Mononuclear cell (primary cell): ENCODE measurements around the gene BAIAP2. TPM values are rescaled to one million over a fixed set of nuclear protein-coding genes. Genes with fewer than 3 reads are reported as not detected.

ENCODE experiments used
- H3K27me3 ChIP-seq: 2 replicates; pipeline ENCODE4 v1.6.0; 2011; ENCODE audit warnings: low read length, control low read depth; ENCODE audit not compliant: insufficient read depth
- H3K4me1 ChIP-seq: 2 replicates; pipeline ENCODE4 v1.5.1; 2011; ENCODE audit warnings: mild to moderate bottlenecking, low read length, control low read depth; ENCODE audit not compliant: insufficient read depth
- H3K4me3 ChIP-seq: 2 replicates; pipeline ENCODE4 v1.5.1; 2011; ENCODE audit warnings: mild to moderate bottlenecking, low read length, moderate library complexity
- H3K9me3 ChIP-seq: 2 replicates; pipeline ENCODE4 v1.5.1; 2011; ENCODE audit warnings: low read depth, mild to moderate bottlenecking, control low read depth, low read length
- total RNA-seq: library from RNA; depleted of rRNA; stranded (reverse); fragments of >200 nt; gene quantifications from one replicate; pipeline ENCODE4 v1.2.3, GENCODE V29; 2012

Gene BAIAP2
- total RNA-seq, 1 donor = 5.1 TPM

DNA sequence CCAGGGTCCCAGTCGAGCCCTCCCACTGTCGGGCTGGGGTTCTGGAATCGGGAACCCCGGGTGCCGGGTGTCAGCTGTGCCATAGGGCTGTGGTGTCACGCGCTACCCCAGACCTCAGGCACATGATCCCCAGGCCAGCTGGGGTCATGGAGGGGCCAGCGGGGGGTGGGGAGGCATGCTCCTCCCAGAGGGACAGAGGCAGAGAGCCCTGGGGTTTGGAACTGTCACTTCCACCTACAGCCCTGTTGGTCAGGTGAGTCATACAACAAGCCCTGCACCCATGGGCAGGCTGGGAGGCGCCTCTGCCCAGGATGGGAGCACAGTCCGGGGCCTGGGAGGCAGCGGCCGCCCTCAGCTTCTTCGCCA lies 63.0 kb downstream of the BAIAP2 start:
- H3K4me3 ChIP-seq = no peak overlapping the region
- no peaks in the 10 kb centered on the region for H3K9me3 ChIP-seq
- H3K4me1 ChIP-seq = peaks cover 35% of the 10 kb centered on the region
- no peaks in the 10 kb centered on the region for H3K27me3 ChIP-seq

GRCh38 chr17:81099888-81100287 lies 64.9 kb downstream of the BAIAP2 start:
- Histone ChIP-seq H3K4me3 (no peak overlapping the region), H3K9me3 (no peaks in the 10 kb centered on the region), H3K27me3 (no peaks in the 10 kb centered on the region), H3K4me1 (peaks cover 31% of the 10 kb centered on the region)

DNA sequence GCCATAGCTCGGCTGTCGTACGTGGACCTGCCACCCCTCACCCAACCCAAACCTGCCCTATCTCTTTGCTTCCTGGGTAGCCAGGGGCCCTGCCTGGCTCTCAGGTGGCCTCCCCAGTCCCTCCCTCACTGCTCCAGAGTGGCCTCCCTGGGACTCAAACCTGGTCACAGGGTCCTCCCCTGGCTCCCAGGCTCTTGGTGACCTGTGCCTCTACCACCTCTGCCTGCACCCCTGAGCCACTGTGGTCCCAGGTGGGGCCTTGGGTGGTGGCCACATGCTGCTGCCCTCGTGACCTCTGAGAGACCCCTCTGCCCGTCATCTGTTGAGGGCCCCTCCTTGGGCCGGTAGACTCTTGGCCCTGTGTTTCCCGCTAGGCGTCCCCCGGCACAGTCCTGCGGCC lies 65.7 kb downstream of the BAIAP2 start:
- H3K9me3 ChIP-seq = no peaks in the 10 kb centered on the region
- H3K27me3 ChIP-seq = no peaks in the 10 kb centered on the region
- peaks cover 23% of the 10 kb centered on the region for H3K4me1 ChIP-seq
- H3K4me3 ChIP-seq = no peak overlapping the region

DNA sequence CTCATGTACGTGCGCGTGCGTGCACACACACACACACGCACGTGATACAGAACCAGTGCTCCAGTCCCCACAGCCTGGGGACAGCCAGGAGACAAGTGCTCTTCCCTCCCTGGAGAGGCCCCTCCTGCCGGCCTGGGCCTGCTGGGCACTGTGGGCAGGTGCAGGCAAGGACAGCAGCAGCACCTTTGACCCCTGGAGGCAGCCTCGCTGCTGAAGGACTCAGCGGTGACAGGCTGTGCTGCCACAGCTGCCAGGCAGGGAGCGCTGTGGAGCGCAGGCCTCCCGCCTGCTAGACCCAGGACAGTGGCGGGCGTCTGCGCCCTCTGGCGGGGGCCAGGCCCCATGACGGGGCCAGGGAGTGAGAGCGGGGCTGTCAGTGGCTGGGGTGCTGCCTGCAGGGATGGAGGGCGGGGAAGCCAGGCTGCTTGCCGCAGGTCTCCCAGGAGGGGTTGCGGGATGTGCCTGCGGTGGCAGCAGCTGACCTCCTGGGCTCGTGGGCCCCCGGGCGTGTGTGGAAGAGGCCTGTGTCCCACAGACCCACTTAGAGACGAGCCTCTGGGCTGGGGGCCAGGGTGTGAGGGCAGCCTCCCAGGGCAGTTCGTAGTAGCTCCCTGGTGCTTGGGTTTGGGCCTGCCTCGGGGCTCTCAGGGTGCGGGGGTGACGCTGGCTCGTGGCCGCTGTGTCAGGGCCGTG lies 66.8 kb downstream of the BAIAP2 start:
- Histone ChIP-seq H3K27me3 (no peaks in the 10 kb centered on the region), H3K4me3 (no peak overlapping the region), H3K9me3 (no peaks in the 10 kb centered on the region), H3K4me1 (peaks cover 14% of the 10 kb centered on the region)

GRCh38 chr17:81102352-81102751 lies 67.4 kb downstream of the BAIAP2 start:
- Histone ChIP-seq H3K27me3 (no peaks in the 10 kb centered on the region), H3K4me3 (no peak overlapping the region), H3K9me3 (no peaks in the 10 kb centered on the region), H3K4me1 (peaks cover 12% of the 10 kb centered on the region)

DNA sequence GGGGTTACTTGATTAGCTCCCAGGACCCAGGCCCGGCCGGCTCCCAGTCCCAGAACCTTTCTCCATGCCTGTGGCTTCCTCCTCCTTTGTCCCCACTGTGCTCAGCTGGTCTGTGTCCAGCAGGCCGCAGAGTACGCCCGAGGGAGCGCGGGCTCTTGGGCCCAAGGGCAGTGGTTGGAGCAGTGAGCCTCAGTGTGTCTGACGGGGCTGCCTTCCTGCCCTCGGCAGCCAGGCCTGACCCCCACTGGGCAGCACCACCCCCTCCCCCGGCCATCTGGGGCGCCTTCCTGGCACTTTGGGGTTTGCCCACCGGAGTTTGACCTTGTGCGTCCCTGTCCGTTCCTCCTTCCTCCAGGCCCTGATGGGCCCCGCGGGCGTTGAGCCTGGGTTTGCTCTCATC lies 67.9 kb downstream of the BAIAP2 start:
- no peak overlapping the region for H3K4me3 ChIP-seq
- H3K4me1 ChIP-seq = peaks cover 7% of the 10 kb centered on the region
- H3K9me3 ChIP-seq = no peaks in the 10 kb centered on the region
- H3K27me3 ChIP-seq = no peaks in the 10 kb centered on the region

DNA sequence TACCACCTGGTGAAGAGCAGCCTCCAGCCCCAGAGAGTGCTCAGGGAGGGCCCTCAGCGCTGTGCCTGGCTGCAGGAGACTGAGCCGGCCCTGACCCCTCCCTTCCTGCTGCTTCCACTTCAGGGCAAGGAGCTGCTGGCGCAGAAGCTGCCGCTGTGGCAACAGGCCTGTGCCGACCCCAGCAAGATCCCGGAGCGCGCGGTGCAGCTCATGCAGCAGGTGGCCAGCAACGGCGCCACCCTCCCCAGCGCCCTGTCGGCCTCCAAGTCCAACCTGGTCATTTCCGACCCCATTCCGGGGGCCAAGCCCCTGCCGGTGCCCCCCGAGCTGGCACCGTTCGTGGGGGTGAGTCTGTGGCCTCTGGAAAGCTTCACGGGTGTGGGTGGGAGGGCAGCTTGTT lies 68.4 kb downstream of the BAIAP2 start:
- Histone ChIP-seq H3K4me3 (no peak overlapping the region), H3K27me3 (no peaks in the 10 kb centered on the region), H3K4me1 (peaks cover 7% of the 10 kb centered on the region), H3K9me3 (no peaks in the 10 kb centered on the region)

- no peaks in the 10 kb centered on the region for H3K27me3 ChIP-seq
- peaks cover 4% of the 10 kb centered on the region for H3K4me1 ChIP-seq
- no peak overlapping the region for H3K4me3 ChIP-seq
- H3K9me3 ChIP-seq = no peaks in the 10 kb centered on the region
Measured at GRCh38 chr17:81106716-81107115, 71.8 kb downstream of the BAIAP2 start.

DNA sequence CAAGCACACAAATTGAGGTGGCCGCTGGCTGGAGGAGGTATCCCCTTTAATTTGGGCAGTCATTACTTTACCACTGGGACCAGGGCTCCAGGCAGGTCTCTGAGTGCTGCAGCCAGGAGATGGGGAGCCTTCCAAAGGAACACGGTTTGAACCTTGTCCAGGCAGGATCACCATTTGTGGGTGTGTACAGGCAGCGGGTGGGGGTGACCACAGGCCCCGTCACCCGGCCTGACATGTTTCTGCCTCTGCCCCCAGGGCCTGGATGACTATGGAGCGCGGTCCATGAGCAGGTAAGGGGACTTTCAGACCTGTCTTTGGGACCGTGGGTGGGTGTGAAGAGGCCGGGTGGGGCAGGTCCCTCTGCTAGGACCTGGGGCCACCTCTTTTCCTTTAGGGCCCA lies 73.3 kb downstream of the BAIAP2 start:
- Histone ChIP-seq H3K9me3 (no peaks in the 10 kb centered on the region), H3K27me3 (no peaks in the 10 kb centered on the region), H3K4me1 (no peaks in the 10 kb centered on the region), H3K4me3 (no peak overlapping the region)

DNA sequence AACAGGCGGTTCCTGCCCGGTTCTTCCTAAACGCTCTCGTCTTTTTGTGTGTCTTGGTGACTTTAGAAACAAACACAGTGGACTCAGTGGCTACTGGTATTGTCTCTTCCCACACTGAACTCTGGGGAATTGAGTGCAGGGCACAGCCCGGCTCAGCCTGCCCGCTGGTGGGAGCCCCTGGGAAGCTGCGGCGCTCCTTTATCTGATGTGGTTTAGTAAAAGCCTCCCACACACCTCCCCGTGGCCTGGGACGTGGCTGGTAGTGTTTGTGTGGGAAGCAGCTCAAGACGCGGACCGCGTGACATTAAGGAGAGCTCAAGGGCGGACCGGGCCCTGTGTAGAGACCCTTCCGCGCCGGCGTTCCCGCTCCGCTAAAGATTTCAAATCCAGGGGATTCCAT lies 75.0 kb downstream of the BAIAP2 start:
- Histone ChIP-seq H3K4me3 (no peak overlapping the region), H3K27me3 (no peaks in the 10 kb centered on the region), H3K4me1 (no peaks in the 10 kb centered on the region), H3K9me3 (no peaks in the 10 kb centered on the region)

GRCh38 chr17:81110488-81111040 lies 75.6 kb downstream of the BAIAP2 start:
- Histone ChIP-seq H3K27me3 (no peaks in the 10 kb centered on the region), H3K9me3 (no peaks in the 10 kb centered on the region), H3K4me1 (no peaks in the 10 kb centered on the region), H3K4me3 (no peak overlapping the region)

- Histone ChIP-seq H3K9me3 (no peaks in the 10 kb centered on the region), H3K4me3 (no peak overlapping the region), H3K4me1 (no peaks in the 10 kb centered on the region), H3K27me3 (no peaks in the 10 kb centered on the region)
Measured at GRCh38 chr17:81111066-81111465, 76.1 kb downstream of the BAIAP2 start.

DNA sequence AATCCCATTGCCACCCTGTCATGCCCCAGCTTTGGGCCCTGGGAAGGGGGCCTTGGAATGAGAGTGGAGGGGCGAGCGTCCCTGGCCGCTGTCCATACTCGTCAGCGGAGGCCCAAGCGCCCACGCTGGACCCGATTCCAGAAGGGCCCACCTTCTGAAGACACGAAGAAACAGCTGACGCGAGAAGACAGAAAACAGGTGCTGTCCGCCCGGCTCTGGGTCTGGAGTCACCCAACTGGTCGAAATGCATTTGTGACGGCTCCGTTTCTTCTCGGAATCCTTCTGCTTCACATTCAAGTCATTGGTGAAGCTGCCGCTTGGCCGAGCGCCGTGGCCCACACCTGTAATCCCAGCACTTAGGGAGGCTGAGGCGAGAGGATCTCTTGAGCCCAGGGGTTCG lies 77.5 kb downstream of the BAIAP2 start:
- Histone ChIP-seq H3K27me3 (no peaks in the 10 kb centered on the region), H3K4me1 (no peaks in the 10 kb centered on the region), H3K4me3 (no peak overlapping the region), H3K9me3 (no peaks in the 10 kb centered on the region)

GRCh38 chr17:81113158-81113724 lies 78.3 kb downstream of the BAIAP2 start:
- H3K9me3 ChIP-seq = no peaks in the 10 kb centered on the region
- no peaks in the 10 kb centered on the region for H3K27me3 ChIP-seq
- no peak overlapping the region for H3K4me3 ChIP-seq
- H3K4me1 ChIP-seq = no peaks in the 10 kb centered on the region

DNA sequence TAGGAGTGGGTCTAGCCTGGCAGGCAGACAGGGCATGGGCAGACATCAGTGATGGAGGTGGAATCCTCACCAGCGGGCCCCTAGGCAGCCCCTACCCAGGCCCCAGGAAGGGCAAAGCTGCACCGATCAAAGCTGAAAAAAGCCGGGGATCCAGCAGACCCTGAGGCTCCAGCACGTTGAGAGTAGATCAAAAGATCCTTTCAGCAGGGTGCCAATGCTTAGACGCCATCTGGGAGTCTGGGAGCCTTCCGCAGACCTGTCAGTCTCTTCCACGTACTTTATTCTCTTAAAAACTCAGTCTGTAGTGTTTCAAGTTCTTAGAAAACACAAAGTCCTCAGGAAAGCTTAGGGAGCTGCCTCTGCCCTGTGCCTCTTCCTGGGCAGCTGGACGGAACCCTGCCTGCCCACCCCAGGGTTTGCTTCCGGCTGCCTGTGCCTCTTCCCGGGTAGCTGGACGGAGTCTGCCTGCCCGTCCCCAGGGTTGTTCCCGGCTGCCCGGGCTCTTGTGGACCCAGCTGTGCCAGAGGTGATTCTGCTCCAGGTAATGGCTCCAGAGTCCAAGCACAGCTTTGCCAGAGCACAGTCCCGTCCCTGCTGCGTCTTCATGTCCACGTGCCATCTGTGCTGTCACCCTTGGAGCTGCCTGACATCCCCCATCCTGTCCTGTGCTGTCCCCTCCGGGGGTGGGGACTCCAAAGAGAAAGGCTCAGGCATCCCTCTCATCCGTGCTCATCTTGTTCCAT lies 79.6 kb downstream of the BAIAP2 start:
- no peaks in the 10 kb centered on the region for H3K4me1 ChIP-seq
- H3K4me3 ChIP-seq = no peak overlapping the region
- H3K27me3 ChIP-seq = no peaks in the 10 kb centered on the region
- H3K9me3 ChIP-seq = no peaks in the 10 kb centered on the region
